Frontal cortex (tissue), 4 donors: Measurements from ENCODE around the gene HLCS. TPM values are rescaled to one million over a fixed set of nuclear protein-coding genes. Genes with fewer than 3 reads are reported as not detected.
"Not testable (repeated sequence)": the region's sequence is repeated elsewhere in the genome, so short reads cannot be mapped to it uniquely, and the experiment has no call there.

ENCODE experiments used
- DNase-seq, 2 donors: peaks; one replicate each; pipeline ENCODE4 v3.0.0; 2012; ENCODE audit warnings: low spot score in 2 of 2
- FAIRE-seq: peaks from 2 replicates; lab custom pipeline; 2012; peaks lifted over from hg19 to GRCh38; lab: Jason Lieb, UNC
- total RNA-seq: library from RNA; depleted of rRNA; stranded (reverse); fragments of >200 nt; gene quantifications from one replicate; pipeline ENCODE4 v1.2.3, GENCODE V29; 2014
- donor health status: control.
- donor health status: control.
- donor health status: control.

Gene HLCS
- total RNA-seq, 1 donor from 2014 or later: 23.2 TPM

GRCh38 chr21:36960676-36961284 is 5.7 kb downstream of the HLCS start:
- DNase-seq (peak in 1 of 2 donors; percentile 16), FAIRE-seq (no peak)

- FAIRE-seq: no peak
These were observed 7.2 kb downstream of the HLCS start for GRCh38 chr21:36959020-36959835.

GRCh38 chr21:36955783-36956182 is 10.7 kb downstream of the HLCS start:
- DNase-seq (no peak), FAIRE-seq (no peak)

More at GRCh38 chr21:36959020-36959835, 7.2 kb downstream of the HLCS start:
- no peak for DNase-seq

GRCh38 chr21:36952331-36952730 is 14.1 kb downstream of the HLCS start:
- not testable (repeated sequence) for DNase-seq, FAIRE-seq

GRCh38 chr21:36949171-36950141 is 17.0 kb downstream of the HLCS start:
- no peak for DNase-seq
- no peak for FAIRE-seq

GRCh38 chr21:36948686-36949085 is 17.8 kb downstream of the HLCS start:
- FAIRE-seq (no peak), DNase-seq (no peak)

GRCh38 chr21:36946949-36947356 is 19.5 kb downstream of the HLCS start:
- no peak for DNase-seq
- FAIRE-seq: no peak

GRCh38 chr21:36945496-36946138 is 20.9 kb downstream of the HLCS start:
- DNase-seq (no peak), FAIRE-seq (no peak)

GRCh38 chr21:36936361-36937135 is 29.9 kb downstream of the HLCS start:
- DNase-seq: no peak
- no peak for FAIRE-seq

- FAIRE-seq (no peak), DNase-seq (no peak)
These were observed 31.5 kb downstream of the HLCS start for GRCh38 chr21:36934864-36935420.

GRCh38 chr21:36932161-36932816 is 34.2 kb downstream of the HLCS start:
- no peak for DNase-seq
- FAIRE-seq: no peak

GRCh38 chr21:36929622-36930021 is 36.8 kb downstream of the HLCS start:
- peak in 1 of 2 donors; percentile 25 for DNase-seq
- FAIRE-seq: no peak

GRCh38 chr21:36928960-36929359 is 37.5 kb downstream of the HLCS start:
- DNase-seq (no peak), FAIRE-seq (no peak)

GRCh38 chr21:36927719-36928117 is 38.8 kb downstream of the HLCS start:
- FAIRE-seq (peak; percentile 51), DNase-seq (peak; percentile 59 to 76)

- FAIRE-seq (no peak), DNase-seq (no peak)
These were observed 39.3 kb downstream of the HLCS start for GRCh38 chr21:36926989-36927718.

GRCh38 chr21:36923270-36923669 is 43.2 kb downstream of the HLCS start:
- DNase-seq (no peak), FAIRE-seq (no peak)

GRCh38 chr21:36922861-36923260 is 43.6 kb downstream of the HLCS start:
- FAIRE-seq (no peak), DNase-seq (no peak)

GRCh38 chr21:36918291-36918690 is 48.2 kb downstream of the HLCS start:
- DNase-seq: no peak
- no peak for FAIRE-seq
